ENCODE data around the gene KLRC3. TPM values are rescaled to one million over a fixed set of nuclear protein-coding genes. Genes with fewer than 3 reads are reported as not detected.
"Not testable (repeated sequence)": the region's sequence is repeated elsewhere in the genome, so short reads cannot be mapped to it uniquely, and the experiment has no call there.

Gene KLRC3
- total and polyA plus RNA-seq, 2 donors from 2014 or later: 0.72 TPM; not detected in 1

DNA sequence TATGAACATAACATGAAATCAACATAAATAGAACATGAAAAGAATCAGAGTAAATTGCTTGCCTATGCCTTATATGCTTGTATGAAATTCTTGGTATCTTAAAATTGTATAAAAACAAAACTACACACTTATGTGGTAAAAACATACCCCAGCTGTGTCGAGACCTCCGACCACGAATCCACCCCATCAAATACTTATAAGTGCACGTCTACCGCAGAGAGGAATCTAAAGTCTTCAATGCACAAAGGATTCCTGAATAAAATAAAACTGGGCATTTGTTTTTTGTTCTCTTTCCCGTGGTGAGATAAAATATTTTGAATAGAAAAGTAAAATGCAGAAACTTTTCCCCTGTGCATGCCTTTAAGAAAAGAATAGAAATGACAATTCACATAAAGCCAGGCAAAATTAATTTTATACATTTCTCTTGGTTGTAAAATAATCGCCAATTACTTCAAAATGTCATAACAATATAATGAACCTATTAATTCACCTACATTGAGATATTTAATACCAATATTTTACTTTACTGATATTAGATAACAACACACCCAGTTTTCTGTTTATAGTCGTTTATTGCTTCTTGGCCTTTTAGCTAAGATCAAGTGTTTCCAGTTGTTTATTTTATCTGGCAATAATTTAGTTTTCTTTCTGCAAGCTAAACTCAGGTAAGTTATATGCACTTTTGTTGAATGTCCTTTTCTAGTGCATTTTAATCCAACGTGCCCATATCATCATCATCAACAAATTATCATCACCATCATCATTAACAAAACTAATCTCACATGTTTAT lies 31.6 kb downstream of the KLRC3 start:
- DNase-seq (no peak), FAIRE-seq (no peak)
- TF ChIP-seq CTCF (IDR thresholded peaks at IDR 0.05; ENCODE audit: borderline replicate concordance, extremely low read depth, insufficient read depth): no peak
- Histone ChIP-seq H3K4me1 (ENCODE audit: control insufficient read depth in 2 of 3, insufficient read depth in 2 of 3, low read depth in 1 of 3, low read length in 3 of 3) (no peaks in the 10 kb centered on the region), H3K36me3 (ENCODE audit: control insufficient read depth in 2 of 3, insufficient read depth in 3 of 3, low read length in 3 of 3) (no peaks in the 10 kb centered on the region), H3K4me3 (ENCODE audit: low read length in 3 of 3) (no peak overlapping the region), H3K27me3 (ENCODE audit: control insufficient read depth, insufficient read depth, low read length) (no peaks in the 10 kb centered on the region), H3K9ac (ENCODE audit: low read length in 3 of 3) (no peak overlapping the region), H3K27ac (ENCODE audit: low read depth in 2 of 2, low read length in 2 of 2) (no peak overlapping the region), H3K9me3 (ENCODE audit: control insufficient read depth in 2 of 3, insufficient read depth in 1 of 3, low read length in 3 of 3) (no peaks in the 10 kb centered on the region)
- intact Hi-C loops (cut with DNase I): no loop called here

- DNase-seq; H3K27me3 ChIP-seq (ENCODE audit: control insufficient read depth, insufficient read depth, low read length); H3K36me3 ChIP-seq (ENCODE audit: control insufficient read depth in 2 of 3, insufficient read depth in 3 of 3, low read length in 3 of 3); H3K27ac ChIP-seq (ENCODE audit: low read depth in 2 of 2, low read length in 2 of 2); H3K4me1 ChIP-seq (ENCODE audit: control insufficient read depth in 2 of 3, insufficient read depth in 2 of 3, low read depth in 1 of 3, low read length in 3 of 3); FAIRE-seq; H3K9me3 ChIP-seq (ENCODE audit: control insufficient read depth in 2 of 3, insufficient read depth in 1 of 3, low read length in 3 of 3); H3K4me3 ChIP-seq (ENCODE audit: low read length in 3 of 3); H3K9ac ChIP-seq (ENCODE audit: low read length in 3 of 3); intact Hi-C loops (cut with DNase I): not testable (repeated sequence)
Observed at GRCh38 chr12:10387498-10387897, 32.9 kb downstream of the KLRC3 start.

- no peaks in the 10 kb centered on the region for H3K36me3 ChIP-seq (ENCODE audit: control insufficient read depth in 2 of 3, insufficient read depth in 3 of 3, low read length in 3 of 3)
- FAIRE-seq: no peak
- H3K27ac ChIP-seq (ENCODE audit: low read depth in 2 of 2, low read length in 2 of 2): no peak overlapping the region
- TF ChIP-seq CTCF (IDR thresholded peaks at IDR 0.05; ENCODE audit: borderline replicate concordance, extremely low read depth, insufficient read depth): no peak
- H3K4me3 ChIP-seq (ENCODE audit: low read length in 3 of 3): no peak overlapping the region
- H3K27me3 ChIP-seq (ENCODE audit: control insufficient read depth, insufficient read depth, low read length): no peaks in the 10 kb centered on the region
- intact Hi-C loops (cut with DNase I): no loop called here
- no peak for DNase-seq
- H3K4me1 ChIP-seq (ENCODE audit: control insufficient read depth in 2 of 3, insufficient read depth in 2 of 3, low read depth in 1 of 3, low read length in 3 of 3): no peaks in the 10 kb centered on the region
- no peak overlapping the region for H3K9ac ChIP-seq (ENCODE audit: low read length in 3 of 3)
- H3K9me3 ChIP-seq (ENCODE audit: control insufficient read depth in 2 of 3, insufficient read depth in 1 of 3, low read length in 3 of 3): no peaks in the 10 kb centered on the region
Observed at GRCh38 chr12:10386857-10387256, 33.5 kb downstream of the KLRC3 start.

DNA sequence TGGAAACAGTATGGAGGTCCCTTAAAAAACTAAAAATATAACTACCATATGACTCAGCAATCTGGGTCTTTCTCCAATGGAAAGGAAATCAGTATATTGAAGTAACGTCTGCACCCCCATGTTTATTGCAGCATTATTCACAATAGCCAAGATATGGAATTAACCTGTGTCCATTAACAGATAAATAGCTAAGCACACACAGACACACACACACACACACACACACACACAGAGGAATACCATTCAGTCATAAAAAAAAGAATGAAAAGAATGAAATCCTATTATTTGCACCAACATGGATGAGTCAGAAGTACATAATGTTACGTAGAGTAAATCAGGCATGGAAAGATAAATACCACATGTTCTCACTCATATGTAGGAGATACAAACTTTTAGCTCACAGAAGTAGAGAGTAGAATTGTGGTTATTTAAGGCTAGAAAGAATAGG lies 35.2 kb downstream of the KLRC3 start:
- DNase-seq (no peak), FAIRE-seq (no peak)
- Histone ChIP-seq H3K27ac (ENCODE audit: low read depth in 2 of 2, low read length in 2 of 2) (no peak overlapping the region), H3K36me3 (ENCODE audit: control insufficient read depth in 2 of 3, insufficient read depth in 3 of 3, low read length in 3 of 3) (no peaks in the 10 kb centered on the region), H3K9ac (ENCODE audit: low read length in 3 of 3) (no peak overlapping the region), H3K4me3 (ENCODE audit: low read length in 3 of 3) (no peak overlapping the region), H3K27me3 (ENCODE audit: control insufficient read depth, insufficient read depth, low read length) (no peaks in the 10 kb centered on the region), H3K9me3 (ENCODE audit: control insufficient read depth in 2 of 3, insufficient read depth in 1 of 3, low read length in 3 of 3) (no peaks in the 10 kb centered on the region), H3K4me1 (ENCODE audit: control insufficient read depth in 2 of 3, insufficient read depth in 2 of 3, low read depth in 1 of 3, low read length in 3 of 3) (no peaks in the 10 kb centered on the region)
- intact Hi-C loops (cut with DNase I): no loop called here
- no peak for TF ChIP-seq CTCF (IDR thresholded peaks at IDR 0.05; ENCODE audit: borderline replicate concordance, extremely low read depth, insufficient read depth)

Measured in kidney (tissue), 14 donors.